ENCODE data around the gene ZNF726.

DNA sequence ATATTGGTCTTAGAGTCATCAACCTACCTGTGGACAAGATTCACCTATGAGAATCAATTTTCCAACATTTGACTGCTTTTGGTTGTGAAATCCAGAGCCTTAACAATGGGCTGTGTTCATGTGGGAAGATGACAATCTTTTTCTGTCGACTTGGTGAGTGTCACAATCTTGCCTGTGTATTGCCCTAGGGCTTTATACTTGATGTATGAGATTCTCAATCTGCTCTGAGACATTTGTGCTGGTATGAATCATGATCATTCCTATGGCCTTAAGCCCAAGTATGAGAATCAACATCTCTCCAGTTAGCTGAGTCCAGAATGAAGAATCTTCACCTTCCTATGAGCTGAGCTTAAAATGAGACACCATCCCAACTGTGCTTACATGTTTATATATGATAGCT, 68.7 kb downstream of the ZNF726 start:
- no peak for TF ChIP-seq CTCF (IDR thresholded peaks at IDR 0.05; ENCODE audit: low read depth, low read length, poor library complexity, severe bottlenecking)
- TF ChIP-seq EZH2phosphoT487 (IDR thresholded peaks at IDR 0.05; ENCODE audit: borderline replicate concordance, low read length): no peak

Data from DOHH2 (cell line).